Measurements from ENCODE around the gene CLEC2A. TPM values are rescaled to one million over a fixed set of nuclear protein-coding genes. Genes with fewer than 3 reads are reported as not detected.

The CLEC2A gene
- total and polyA plus RNA-seq, 9 of the 15 experiments (the other 6 are each of a cell fraction or from before 2014, with no cell fraction given), result not detected

GRCh38 chr12:9872742-9873141 lies 59.4 kb downstream of the CLEC2A start:
- H3K4me1 ChIP-seq (replicated peaks in 1 of 2; ENCODE audit: control insufficient read depth in 2 of 2, insufficient read depth in 2 of 2, low read length in 2 of 2), result no peaks in the 10 kb centered on the region
- no peak overlapping the region for H3K27ac ChIP-seq (ENCODE audit: extremely low read depth, low read depth, low read length)
- no peaks in the 10 kb centered on the region for H4K20me1 ChIP-seq (replicated peaks; ENCODE audit: control insufficient read depth, insufficient read depth, low read length)
- FAIRE-seq (no peak), ATAC-seq (no peak), DNase-seq (ENCODE audit: extremely low read depth in 1 of 4, low spot score in 3 of 4) (no peak)
- no peak overlapping the region for H3K4me2 ChIP-seq (ENCODE audit: insufficient read depth, low read length)
- H3K4me3 ChIP-seq, result no peak overlapping the region
- no peaks in the 10 kb centered on the region for H3K36me3 ChIP-seq (ENCODE audit: control insufficient read depth, insufficient read depth, low read length)
- H2AFZ ChIP-seq (ENCODE audit: low read depth, low read length), result no peak overlapping the region
- H3K9me1 ChIP-seq (ENCODE audit: control insufficient read depth, insufficient read depth, low read length), result no peaks in the 10 kb centered on the region
- intact Hi-C loops (cut with micrococcal nuclease), result no loop called here
- WGBS (ENCODE audit: insufficient coverage, low coverage, missing lambda C conversion rate), result 44% methylated on average over 11 of the region's 11 CpGs
- H3K9ac ChIP-seq (ENCODE audit: insufficient read depth in 1 of 2, low read depth in 2 of 2, low read length in 2 of 2), result no peak overlapping the region
- ChIA-PET POLR2A (no interaction called here), CTCF (ENCODE audit: low intra/inter-chr PET ratio) (no interaction called here)
- H3K27me3 ChIP-seq (ENCODE audit: control insufficient read depth in 2 of 2, insufficient read depth in 2 of 2, low read length in 2 of 2), result no peaks in the 10 kb centered on the region
- no TSS peak for BruUV-seq (replicated peaks)
- H3K9me3 ChIP-seq (replicated peaks; ENCODE audit: control insufficient read depth, insufficient read depth, low read depth, low read length), result no peaks in the 10 kb centered on the region
- in situ Hi-C loops (cut with MboI), result no loop called here
- no peaks in the 10 kb centered on the region for H3K79me2 ChIP-seq (ENCODE audit: control insufficient read depth, insufficient read depth, low read length)
- TF ChIP-seq HNRNPLL (IDR thresholded peaks at IDR 0.05; ENCODE audit: low read depth, low read length, poor library complexity, severe bottlenecking) (no peak), EP400 (IDR thresholded peaks at IDR 0.05) (no peak), SRSF3 (IDR thresholded peaks at IDR 0.05; ENCODE audit: insufficient read depth, low read length) (no peak), ZBTB11 (CRISPR knock-in tag; IDR thresholded peaks at IDR 0.05) (no peak), MCM3 (IDR thresholded peaks at IDR 0.05) (no peak), GATAD2B (IDR thresholded peaks at IDR 0.05; ENCODE audit: borderline replicate concordance) (no peak), RBM14 (IDR thresholded peaks at IDR 0.05; ENCODE audit: borderline replicate concordance, insufficient read depth, low read depth, low read length) (no peak), SMARCC2 (IDR thresholded peaks at IDR 0.05; ENCODE audit: low read depth) (no peak), ZNF76 (CRISPR knock-in tag; IDR thresholded peaks at IDR 0.05; ENCODE audit: borderline replicate concordance) (no peak), MBD2 (IDR thresholded peaks at IDR 0.05; ENCODE audit: borderline replicate concordance, low read depth) (no peak), MEF2A (IDR thresholded peaks at IDR 0.05; ENCODE audit: control insufficient read depth, low read depth, low read length) (no peak), KDM2B (CRISPR knock-in tag; IDR thresholded peaks at IDR 0.05) (no peak), POLR3A (IDR thresholded peaks at IDR 0.05; ENCODE audit: borderline replicate concordance, extremely low read depth, insufficient read depth, insufficient read length) (no peak), MTA1 (IDR thresholded peaks at IDR 0.05; ENCODE audit: borderline replicate concordance) (no peak), TEAD1 (CRISPR knock-in tag; IDR thresholded peaks at IDR 0.05) (no peak), TAF7 (tag; IDR thresholded peaks at IDR 0.05) (no peak), SMAD3 (CRISPR knock-in tag; conservative IDR thresholded peaks at IDR 0.05) (no peak), NFYB (IDR thresholded peaks at IDR 0.05; ENCODE audit: extremely low read depth, insufficient read length) (no peak)
